Neutrophil (primary cell): ENCODE measurements around the gene ADM5.

Experiments used
- H3K27ac ChIP-seq: fragments of 200-600 bp; sonication (generic); 2 replicates; pipeline ENCODE4 v1.5.1; 2016; ENCODE audit warnings: mild to moderate bottlenecking, moderate library complexity
- H3K27me3 ChIP-seq: fragments of 200-600 bp; sonication (generic); 2 replicates; pipeline ENCODE4 v1.6.0; 2016; ENCODE audit warnings: mild to moderate bottlenecking
- H3K36me3 ChIP-seq: fragments of 200-600 bp; sonication (generic); 2 replicates; pipeline ENCODE4 v1.5.1; 2017
- H3K4me1 ChIP-seq, 2 experiments: fragments of 200-600 bp in 1 of 2; sonication (generic) in 1 of 2; 1 replicate in 1 of 2; 2 replicates in 1 of 2; pipeline versions ENCODE4 v1.5.1 to v1.6.1; 2013 to 2016; ENCODE audit warnings: low read depth in 1 of 2, low read length in 1 of 2, mild to moderate bottlenecking in 1 of 2, moderate library complexity in 1 of 2; ENCODE audit not compliant: control insufficient read depth in 1 of 2, insufficient read depth in 1 of 2
- H3K4me3 ChIP-seq, 2 experiments: fragments of 200-600 bp in 1 of 2; sonication (generic) in 1 of 2; 1 replicate in 1 of 2; 2 replicates in 1 of 2; pipeline ENCODE4 v1.5.1; 2013 to 2016; ENCODE audit warnings: low read depth in 1 of 2, low read length in 1 of 2, mild to moderate bottlenecking in 1 of 2, moderate library complexity in 1 of 2
- H3K9me3 ChIP-seq: fragments of 200-600 bp; sonication (generic); 2 replicates; pipeline ENCODE4 v1.5.1; 2016
- TF ChIP-seq, protein P1 (sequence below): fragments of 200-600 bp; sonication (generic); IDR thresholded peaks from 2 replicates; pipeline ENCODE4 v1.5.1; 2016; ENCODE audit warnings: antibody characterized with exemption

The ADM5 gene

DNA sequence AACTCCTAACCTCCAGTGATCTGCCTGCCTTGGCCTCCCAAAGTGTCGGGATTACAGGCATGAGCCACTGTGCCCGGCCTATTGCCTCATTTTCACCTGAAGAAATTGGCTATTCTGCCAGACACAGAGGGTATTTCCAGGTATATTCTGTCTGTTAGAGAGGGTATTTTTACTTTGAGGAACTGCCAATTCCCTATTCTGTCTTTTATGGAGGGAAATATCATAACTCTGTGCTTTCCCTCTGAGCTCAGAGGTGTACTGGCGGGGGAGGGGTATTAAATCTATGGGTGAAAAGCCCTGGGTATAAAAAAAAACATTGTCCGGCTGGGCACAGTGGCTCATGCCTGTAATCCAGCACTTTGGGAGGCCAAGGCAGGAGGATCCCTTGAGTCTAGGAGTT lies 48.9 kb downstream of the ADM5 start:
- Histone ChIP-seq H3K36me3 (no peaks in the 10 kb centered on the region), H3K4me1 (peaks cover 0 to 6% of the 10 kb centered on the region in 2 experiments), H3K27me3 (no peaks in the 10 kb centered on the region), H3K27ac (no peak overlapping the region), H3K9me3 (no peaks in the 10 kb centered on the region), H3K4me3 (no peak overlapping the region)
- TF ChIP-seq, protein P1, sequence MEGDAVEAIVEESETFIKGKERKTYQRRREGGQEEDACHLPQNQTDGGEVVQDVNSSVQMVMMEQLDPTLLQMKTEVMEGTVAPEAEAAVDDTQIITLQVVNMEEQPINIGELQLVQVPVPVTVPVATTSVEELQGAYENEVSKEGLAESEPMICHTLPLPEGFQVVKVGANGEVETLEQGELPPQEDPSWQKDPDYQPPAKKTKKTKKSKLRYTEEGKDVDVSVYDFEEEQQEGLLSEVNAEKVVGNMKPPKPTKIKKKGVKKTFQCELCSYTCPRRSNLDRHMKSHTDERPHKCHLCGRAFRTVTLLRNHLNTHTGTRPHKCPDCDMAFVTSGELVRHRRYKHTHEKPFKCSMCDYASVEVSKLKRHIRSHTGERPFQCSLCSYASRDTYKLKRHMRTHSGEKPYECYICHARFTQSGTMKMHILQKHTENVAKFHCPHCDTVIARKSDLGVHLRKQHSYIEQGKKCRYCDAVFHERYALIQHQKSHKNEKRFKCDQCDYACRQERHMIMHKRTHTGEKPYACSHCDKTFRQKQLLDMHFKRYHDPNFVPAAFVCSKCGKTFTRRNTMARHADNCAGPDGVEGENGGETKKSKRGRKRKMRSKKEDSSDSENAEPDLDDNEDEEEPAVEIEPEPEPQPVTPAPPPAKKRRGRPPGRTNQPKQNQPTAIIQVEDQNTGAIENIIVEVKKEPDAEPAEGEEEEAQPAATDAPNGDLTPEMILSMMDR = no peak

DNA sequence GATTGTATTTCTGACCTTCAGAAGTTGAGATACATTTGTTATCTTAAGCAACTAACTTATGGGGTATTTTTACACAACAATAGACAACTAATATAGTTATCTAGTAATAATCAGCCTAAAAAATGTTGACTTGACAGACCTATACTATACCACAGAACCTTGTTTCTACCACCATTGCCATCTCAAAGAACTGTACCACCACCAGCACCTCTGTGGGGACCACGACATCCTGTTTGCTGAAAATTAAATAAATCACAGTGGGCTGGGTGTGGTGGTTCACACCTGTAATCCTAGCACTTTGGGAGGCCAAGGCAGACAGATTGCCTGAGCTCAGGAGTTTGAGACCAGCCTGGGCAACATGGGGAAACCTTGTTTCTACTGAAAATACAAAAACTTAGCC lies 49.7 kb downstream of the ADM5 start:
- Histone ChIP-seq H3K9me3 (no peaks in the 10 kb centered on the region), H3K27me3 (no peaks in the 10 kb centered on the region), H3K4me1 (peaks cover 0 to 6% of the 10 kb centered on the region in 2 experiments), H3K36me3 (no peaks in the 10 kb centered on the region), H3K27ac (no peak overlapping the region), H3K4me3 (no peak overlapping the region)
- TF ChIP-seq, protein P1 = no peak

DNA sequence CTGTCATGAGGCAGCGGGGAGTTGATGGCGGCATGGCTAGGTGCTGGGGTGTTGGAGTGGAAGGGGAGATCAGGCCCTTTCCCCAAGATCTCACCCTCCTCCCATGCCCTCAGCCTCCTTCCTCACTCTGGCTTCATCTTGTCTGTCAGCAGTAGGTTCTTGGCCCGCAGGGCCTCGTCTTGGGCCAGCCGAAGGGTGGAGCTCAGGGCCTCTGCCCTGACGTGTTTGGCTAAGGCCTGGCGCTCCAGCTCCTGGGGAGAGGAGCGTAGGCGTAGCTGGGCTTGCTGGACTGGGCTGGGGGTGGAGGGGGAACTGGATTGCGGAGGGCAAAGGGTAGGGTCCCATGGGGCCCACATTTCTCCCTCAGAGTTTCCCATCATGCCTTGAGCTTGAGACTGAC lies 50.5 kb downstream of the ADM5 start:
- TF ChIP-seq, protein P1 = no peak
- Histone ChIP-seq H3K4me3 (no peak overlapping the region), H3K9me3 (no peaks in the 10 kb centered on the region), H3K27ac (no peak overlapping the region), H3K4me1 (peaks cover 0 to 6% of the 10 kb centered on the region in 2 experiments), H3K36me3 (no peaks in the 10 kb centered on the region), H3K27me3 (no peaks in the 10 kb centered on the region)
